Epithelial cell of prostate (primary cell): ENCODE data around the gene OR10C1.
A peak's percentile ranks its signal among the peaks of the same experiment; 100 is the strongest.
"Not testable (repeated sequence)": the region's sequence is repeated elsewhere in the genome, so short reads cannot be mapped to it uniquely, and the experiment has no call there.

ENCODE experiments used
- DNase-seq: peaks from one replicate; pipeline ENCODE4 v3.0.0-alpha.2; 2011; ENCODE audit warnings: low read depth, low spot score
- H3K27ac ChIP-seq: fragments of 450-650 bp; 2 replicates; pipeline ENCODE4 v1.5.1; 2017; ENCODE audit warnings: mild to moderate bottlenecking

OR10C1 gene, protein sequence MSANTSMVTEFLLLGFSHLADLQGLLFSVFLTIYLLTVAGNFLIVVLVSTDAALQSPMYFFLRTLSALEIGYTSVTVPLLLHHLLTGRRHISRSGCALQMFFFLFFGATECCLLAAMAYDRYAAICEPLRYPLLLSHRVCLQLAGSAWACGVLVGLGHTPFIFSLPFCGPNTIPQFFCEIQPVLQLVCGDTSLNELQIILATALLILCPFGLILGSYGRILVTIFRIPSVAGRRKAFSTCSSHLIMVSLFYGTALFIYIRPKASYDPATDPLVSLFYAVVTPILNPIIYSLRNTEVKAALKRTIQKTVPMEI

DNA sequence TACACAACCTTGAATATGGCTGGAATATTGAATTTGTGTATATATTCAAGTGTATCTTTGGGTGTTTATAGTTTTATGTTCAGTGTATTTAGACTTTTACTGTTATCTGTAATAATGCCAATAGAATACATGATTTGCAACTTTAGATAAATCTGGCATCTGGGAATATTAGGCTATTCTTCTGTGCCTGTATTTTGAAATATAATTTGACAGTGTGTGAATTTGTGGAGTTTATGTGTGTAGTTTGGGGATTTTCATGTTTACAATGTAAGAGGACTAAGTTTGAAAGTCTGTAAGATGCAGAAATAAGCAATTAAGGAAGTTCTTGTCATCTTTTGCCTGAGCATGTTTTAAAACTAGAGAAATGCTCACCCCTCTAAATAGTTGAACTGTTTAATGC lies at the start of gene OR10C1:
Gene OR10C1, plus strand, starts transcription at position 301 of the 400 bp plus-strand sequence. CDS start 710 bp downstream, outside the sequence.
- no peak within 1 kb of the TSS for H3K27ac ChIP-seq
- DNase-seq, result no peak

DNA sequence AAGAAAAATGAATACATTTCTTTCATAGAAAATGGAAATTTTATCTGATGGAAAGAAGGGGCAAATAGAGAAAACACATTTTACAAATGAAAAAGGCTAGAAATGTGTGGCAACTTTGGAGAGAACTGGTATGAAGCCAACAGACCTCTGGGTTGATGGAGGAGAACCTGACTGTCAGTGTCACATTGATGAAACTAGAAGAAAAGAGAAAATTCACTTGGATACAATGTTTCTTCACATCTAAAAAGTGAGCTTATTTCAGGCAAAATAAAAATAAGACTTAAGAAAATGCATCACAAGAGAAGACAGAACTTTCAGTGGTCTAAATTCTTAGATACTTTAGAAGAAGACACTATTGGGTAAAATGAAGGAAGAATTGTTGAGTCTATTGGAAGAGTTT lies 43.8 kb upstream of the OR10C1 start, which contains the start of gene OR12D2:
Gene OR12D2, plus strand, starts transcription at position 301 of the 400 bp plus-strand sequence. CDS start 1,069 bp downstream, outside the sequence.
- DNase-seq, result no peak
- no peak within 1 kb of the TSS for H3K27ac ChIP-seq

DNA sequence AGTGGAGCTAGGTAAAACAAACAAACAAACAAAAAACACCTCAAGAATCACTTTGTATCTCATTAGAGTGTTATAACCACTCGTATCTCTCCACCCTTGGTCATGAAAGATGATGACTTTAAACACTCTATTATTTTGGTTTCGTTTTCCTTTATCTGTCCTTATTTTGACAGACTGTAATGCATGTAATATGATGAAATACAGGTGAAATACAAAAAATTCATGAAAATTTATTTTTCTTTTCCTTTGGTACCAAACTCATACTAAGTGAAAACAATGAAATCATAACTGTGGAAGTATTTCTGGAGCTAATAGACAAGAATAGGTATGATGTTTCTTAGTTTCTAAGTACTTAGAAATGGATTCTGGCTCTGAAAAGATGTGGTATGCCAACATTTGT lies 39.6 kb upstream of the OR10C1 start:
- DNase-seq, result no peak
- H3K27ac ChIP-seq, result no peak overlapping the region

DNA sequence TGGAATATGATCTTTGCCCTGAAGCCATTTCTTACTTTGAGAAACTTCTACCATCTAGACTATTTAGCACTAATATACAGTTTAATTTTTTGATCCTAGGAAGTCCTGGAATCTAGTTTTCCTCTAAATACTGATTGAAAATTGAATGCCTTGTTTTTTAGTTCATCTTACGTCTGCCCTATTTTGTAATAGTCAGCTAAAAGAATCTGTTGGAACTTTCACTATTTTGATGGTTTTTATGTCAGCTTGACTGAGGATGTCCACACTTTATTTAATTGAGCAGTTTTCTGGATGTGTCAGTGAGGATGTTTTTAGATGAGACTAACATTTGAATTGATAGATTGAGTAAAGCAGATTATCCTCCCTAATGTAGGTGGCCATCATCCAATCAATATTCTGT lies 35.3 kb upstream of the OR10C1 start:
- no peak for DNase-seq

DNA sequence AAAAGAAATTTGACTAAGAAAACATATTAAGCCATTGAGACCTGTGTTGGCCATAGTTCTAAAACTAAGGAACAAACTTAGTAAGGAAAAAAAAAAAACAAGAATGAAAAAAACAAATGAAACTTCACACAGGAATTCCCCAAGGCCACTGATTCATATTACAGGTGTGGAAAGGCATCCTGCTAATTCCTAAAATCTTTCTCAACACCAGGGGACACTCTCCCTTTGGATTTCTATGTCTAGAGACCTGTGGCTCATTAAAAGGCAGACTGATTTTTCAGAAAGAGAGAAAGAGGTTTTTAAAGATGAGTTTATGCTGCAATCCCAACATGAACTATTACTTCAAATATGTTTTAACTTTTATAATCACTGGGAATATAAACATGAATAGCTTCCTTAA lies 24.5 kb upstream of the OR10C1 start, which contains the start of gene OR12D1:
Gene OR12D1, plus strand, starts transcription at position 341 of the 400 bp plus-strand sequence.
- H3K27ac ChIP-seq, result no peak within 1 kb of the TSS
- DNase-seq, result no peak

More for the DNA sequence above, 35.3 kb upstream of the OR10C1 start:
- no peak overlapping the region for H3K27ac ChIP-seq

DNA sequence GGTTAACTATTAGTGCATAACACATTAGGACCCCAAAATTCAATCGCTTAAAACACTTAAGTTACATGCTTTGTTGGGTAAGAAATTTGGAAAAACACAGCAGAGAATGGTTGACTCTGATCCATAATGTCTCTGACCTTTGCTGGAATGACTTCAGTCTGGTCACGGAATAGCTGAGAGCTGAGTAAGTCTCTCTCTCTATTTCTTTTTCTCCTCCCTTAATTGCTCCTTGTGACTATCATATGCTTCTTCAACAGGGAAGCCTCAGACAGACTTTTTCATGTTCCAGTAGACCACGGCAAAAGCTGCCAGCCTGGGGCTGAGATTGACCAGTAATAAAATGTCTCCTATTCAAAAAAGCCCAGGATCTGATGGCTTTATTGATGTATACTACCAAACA lies 19.6 kb upstream of the OR10C1 start:
- H3K27ac ChIP-seq, result no peak overlapping the region
- DNase-seq, result no peak

DNA sequence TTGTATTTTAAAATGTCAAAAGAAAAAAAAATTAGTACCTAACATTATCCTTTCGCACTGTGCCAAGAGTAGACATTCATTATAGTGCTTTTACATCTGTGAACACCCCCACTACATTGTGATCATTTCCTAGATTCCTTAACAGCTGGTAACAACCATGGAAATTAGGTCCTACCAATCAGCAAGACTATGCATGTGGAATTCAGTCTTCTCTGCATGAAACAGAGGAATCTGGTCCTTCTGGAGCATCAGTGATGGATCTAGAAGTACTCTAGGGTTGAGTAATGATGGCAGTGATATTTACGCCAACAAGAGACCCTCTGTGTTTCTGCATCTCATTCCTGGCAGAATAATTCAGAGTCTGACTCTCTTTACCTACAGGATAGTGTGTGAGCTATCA lies 14.9 kb upstream of the OR10C1 start:
- no peak overlapping the region for H3K27ac ChIP-seq
- no peak for DNase-seq

DNA sequence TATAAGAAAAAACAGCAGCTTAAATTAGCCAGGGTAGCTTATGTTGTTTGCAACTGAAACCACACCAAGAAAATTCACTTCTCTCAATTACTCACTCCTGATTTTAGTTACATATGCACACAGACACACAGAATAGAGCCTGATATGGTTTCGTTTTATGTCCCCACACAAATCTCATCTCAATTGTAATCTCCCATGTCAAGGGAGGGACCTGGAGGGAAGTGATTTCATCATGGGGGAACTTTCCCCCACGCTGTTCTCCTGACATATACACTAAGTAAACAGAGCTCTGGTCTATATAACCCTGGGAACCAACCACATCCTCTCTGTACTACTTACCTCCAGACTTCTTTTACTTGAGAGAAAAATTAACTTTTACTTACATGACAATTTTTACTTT lies 14.5 kb upstream of the OR10C1 start:
- no peak for DNase-seq
- no peak overlapping the region for H3K27ac ChIP-seq

DNA sequence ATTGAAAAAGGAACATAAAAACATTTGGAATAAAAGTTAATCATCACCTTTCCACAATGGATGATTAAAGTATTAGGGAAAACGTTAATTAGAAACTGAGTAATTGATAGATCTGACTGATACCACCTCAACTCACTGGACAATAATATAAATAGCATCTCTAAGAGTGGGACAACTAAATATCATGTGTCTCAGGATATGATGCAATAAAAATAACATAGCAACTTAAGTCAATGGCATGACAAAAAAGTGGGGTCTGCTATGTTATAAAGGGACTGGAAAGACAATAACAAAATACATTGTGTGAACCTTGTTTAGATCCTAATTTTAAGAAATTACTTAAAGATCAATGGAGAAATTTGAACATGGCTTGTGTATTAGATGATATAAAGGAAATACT lies 14.0 kb upstream of the OR10C1 start:
- no peak overlapping the region for H3K27ac ChIP-seq

DNA sequence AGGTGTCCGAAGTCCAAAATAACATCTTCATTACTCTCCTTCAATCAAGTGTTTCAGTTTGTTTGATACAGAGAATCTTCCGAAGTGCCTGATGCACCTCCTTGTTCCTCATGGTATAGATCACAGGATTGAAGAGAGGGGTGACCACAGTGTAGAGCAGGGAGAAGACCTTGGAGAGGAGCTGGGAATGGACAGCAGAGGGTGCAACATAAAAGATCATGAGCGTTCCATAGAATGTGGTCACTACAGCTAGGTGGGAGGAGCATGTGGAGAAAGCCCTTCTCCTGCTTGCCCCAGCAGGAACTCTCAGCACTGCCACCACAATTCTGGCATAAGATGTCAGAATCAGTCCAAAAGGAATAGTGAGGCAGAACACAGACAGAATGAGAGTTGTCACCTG lies 12.5 kb upstream of the OR10C1 start:
- DNase-seq, result no peak
- H3K27ac ChIP-seq, result no peak overlapping the region

More for the DNA sequence above, 14.0 kb upstream of the OR10C1 start:
- DNase-seq, result no peak

DNA sequence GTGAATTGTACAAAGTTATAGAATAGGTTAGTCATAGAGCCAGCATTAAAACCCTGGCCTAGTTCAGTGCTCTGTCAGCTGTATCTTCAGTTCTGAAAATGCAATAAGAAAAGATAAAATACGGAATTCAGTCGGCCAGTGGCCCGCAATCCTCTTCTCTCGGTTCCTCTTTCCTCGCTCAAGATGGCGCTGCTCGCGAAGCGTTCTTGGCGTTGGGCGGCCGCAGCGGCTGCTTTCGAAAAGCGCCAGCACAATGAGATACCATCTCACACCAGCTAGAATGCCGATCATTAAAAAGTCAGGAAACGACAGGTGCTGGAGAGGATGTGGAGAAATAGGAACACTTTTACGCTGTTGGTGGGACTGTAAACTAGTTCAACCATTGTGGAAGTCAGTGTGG lies 2.4 kb upstream of the OR10C1 start:
- not testable (repeated sequence) for H3K27ac ChIP-seq, DNase-seq

DNA sequence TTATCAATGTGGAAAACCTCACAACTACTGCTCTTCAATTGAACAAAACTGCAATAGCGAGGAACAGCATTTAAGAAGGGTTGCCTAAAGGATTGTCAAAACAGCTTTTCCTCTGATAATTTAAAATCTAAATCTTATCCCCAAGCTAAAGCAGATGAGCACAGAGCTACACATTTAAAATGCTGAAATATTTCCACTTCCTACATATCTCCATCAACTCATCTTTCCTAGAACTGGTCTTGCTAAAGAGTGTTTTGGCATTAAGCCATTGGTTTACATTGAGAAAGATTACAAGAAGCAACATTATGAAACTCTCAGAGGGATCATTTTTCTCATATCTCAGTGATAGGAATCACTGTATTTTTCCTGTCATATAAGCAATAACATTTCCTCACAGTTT lies 3.6 kb downstream of the OR10C1 start:
- no peak overlapping the region for H3K27ac ChIP-seq
- no peak for DNase-seq

DNA sequence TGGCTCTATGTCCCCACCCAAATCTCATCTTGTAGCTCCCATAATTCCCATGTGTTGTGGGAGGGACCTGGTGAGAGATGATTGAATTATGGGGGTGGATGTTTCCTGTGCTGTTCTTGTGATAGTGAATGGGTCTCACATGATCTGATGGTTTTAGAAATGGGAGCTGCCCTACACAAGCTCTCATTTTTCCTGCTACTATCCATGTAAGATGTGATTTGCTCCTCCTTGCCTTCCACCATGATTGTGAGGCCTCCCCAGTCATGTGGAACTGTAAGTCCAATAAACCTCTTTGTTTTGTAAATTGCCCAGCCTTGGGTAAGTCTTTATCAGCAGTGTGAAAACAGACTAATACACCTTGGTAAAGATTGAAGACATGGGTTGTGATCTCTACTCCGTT lies 4.9 kb downstream of the OR10C1 start:
- not testable (repeated sequence) for DNase-seq, H3K27ac ChIP-seq

DNA sequence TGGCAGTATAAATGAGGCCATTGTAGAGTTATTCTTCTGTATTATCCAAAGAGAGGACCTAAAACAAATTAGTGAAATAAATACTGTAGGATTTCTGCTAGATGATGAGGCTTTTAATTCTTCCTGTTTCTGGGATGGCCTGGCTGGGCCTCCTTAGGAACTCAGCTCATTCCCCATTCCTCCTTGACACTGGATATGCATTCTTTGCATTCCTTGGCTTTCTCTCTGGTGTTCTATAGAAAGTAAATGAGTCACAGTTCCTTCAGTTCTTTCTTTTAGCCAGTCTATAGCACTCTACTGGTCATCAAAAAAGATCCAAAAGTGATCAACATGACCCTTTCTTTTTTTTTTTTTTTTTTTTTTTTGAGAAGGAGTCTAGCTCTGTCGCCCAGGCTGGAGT lies 8.6 kb downstream of the OR10C1 start:
- no peak for DNase-seq
- H3K27ac ChIP-seq, result no peak overlapping the region

DNA sequence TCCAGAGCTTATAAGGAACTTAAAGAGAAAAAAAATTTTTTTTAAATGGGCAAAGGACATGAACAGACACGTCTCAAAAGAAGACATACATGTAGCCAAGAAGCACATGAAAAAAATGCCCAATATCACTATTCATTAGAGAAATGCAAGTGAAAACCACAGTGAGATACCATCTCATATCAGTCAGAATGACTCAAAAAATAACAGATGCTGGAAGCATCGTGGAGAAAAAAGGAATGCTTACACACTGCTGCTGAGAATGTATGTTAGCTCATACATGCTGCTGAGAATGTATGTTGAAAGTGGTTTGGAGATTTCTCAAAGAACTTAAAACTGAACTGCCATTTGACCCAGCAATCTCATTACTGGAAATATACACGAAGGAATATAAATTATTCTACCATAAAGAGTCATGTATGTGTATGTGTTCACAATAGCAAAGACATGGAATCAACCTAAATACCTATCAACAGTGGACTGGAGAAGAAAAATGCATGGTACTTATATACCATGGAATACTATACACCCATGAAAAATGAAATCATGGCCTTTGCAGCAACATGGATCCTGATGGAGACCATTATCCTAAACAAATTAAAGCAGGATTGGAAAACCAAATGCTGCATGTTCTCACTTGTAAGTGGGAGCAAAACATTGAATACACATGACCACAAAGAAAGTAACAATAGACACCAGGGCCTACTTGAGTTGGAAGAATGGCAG lies 12.5 kb downstream of the OR10C1 start:
- peak; percentile 74 for DNase-seq
- H3K27ac ChIP-seq, result peak overlapping the region; percentile 7

DNA sequence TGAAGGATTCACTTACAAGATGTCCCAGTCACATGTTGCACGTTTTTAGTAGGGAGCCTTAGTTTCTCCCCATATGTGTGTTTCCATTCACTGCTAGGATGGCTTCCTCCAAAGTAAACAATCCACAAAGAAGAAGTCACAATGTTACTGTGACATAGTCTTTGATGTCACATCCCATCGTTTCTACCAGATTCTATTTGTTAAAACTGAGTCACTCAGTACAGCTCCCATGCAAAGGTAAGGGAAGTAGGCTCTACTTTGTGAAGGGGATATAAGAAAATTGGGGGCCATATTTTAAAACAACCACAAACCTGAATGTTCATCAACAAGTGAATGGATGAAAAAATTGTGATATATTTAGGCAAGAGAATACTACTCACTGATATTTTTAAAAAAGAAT lies 17.9 kb downstream of the OR10C1 start, which contains the start of the genes OR11A1 and OR2H1:
Gene OR11A1, minus strand, starts transcription at position 101 of the 400 bp plus-strand sequence. CDS start 29,430 bp downstream, outside the sequence.
Gene OR2H1, plus strand, starts transcription at position 185 of the 400 bp plus-strand sequence. CDS start 4,615 bp downstream, outside the sequence.
- no peak for DNase-seq
- H3K27ac ChIP-seq, result no peak within 1 kb of the TSS

DNA sequence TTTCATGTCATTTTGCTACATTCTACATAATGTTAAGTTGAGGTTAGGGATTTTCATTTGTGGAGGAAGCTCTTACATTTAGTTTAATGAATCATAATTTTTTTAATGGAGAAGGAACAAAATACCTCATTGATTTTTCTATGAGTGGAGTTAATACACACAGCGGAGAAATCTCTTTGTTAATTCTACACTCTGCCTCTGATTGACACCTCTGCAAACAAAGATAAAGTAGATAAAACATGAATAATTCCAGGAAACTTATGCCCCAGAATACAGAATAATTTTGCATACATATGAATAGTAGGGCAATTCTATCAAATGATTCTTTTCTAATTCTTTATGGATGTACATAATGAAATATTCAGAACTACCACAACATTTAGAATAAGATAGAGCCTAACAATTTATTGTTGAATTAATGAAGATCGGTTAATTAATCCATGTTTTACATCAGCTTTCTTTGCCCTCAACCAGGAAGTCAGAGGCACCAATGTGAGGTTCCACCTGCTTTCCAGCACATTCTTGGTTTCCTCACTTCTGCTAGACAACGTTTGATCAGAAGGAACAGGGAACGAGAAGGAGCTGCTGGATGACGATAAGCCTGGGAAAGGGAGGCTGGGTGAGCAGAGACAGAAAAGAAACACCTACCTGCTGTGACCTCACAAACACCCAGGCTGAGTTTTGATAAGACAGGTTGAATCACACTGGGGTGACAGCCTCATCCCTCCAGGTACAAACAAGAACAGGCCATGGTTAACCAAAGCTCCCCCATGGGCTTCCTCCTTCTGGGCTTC lies 22.1 kb downstream of the OR10C1 start:
- DNase-seq, result no peak
- H3K27ac ChIP-seq, result no peak overlapping the region

DNA sequence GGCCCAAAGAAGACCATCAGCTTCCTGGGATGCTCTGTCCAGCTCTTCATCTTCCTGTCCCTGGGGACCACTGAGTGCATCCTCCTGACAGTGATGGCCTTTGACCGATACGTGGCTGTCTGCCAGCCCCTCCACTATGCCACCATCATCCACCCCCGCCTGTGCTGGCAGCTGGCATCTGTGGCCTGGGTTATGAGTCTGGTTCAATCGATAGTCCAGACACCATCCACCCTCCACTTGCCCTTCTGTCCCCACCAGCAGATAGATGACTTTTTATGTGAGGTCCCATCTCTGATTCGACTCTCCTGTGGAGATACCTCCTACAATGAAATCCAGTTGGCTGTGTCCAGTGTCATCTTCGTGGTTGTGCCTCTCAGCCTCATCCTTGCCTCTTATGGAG lies 22.9 kb downstream of the OR10C1 start:
- no peak overlapping the region for H3K27ac ChIP-seq
- DNase-seq, result no peak

DNA sequence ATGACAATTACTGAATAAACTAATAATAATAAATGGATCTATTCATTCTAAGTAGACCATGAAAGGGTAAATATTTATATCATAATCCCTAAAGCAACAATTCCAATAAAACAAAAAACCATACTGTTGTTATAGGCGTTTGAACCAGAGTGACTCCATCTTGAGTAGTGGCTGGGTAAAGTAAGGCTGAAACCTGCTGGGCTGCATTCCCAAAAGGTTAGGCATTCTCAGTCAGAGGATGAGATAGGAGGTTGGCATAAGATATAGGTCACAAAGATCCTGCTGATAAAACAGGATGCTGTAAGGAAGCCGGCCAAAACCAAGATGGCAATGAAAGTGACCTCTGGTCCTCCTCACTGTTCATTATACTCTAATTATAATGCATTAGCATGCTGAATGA lies 26.2 kb downstream of the OR10C1 start:
- no peak overlapping the region for H3K27ac ChIP-seq
- DNase-seq, result peak; percentile 39

DNA sequence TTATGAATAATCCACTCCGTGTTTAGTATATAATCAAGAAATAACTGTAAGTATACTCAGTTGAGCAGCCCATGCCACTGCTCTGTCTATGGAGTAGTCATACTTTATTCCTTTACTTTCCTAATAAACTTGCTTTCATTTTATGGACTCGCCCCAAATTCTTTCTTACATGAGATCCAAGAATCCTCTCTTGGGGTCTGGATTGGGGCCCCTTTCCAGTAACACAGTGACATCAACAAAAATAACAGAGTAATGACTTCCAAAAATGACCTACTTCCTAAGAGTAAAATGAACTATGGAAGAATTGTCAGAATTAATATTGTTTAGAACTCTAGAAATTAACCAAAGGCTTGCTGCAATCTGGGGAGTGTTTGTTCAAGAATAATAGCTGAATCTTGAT lies 26.7 kb downstream of the OR10C1 start:
- no peak for DNase-seq
- H3K27ac ChIP-seq, result no peak overlapping the region
